ENCODE measurements around the gene RALGPS1. TPM values are rescaled to one million over a fixed set of nuclear protein-coding genes. Genes with fewer than 3 reads are reported as not detected.
A peak's percentile ranks its signal among the peaks of the same experiment; 100 is the strongest.

Gene RALGPS1
- total RNA-seq, 1 experiment from 2014 or later = 28.5 TPM

- H3K4me1 Mint-ChIP-seq = peaks cover 37% of the 10 kb centered on the region
- H3K9me3 Mint-ChIP-seq = no peaks in the 10 kb centered on the region
- no peaks in the 10 kb centered on the region for H3K36me3 Mint-ChIP-seq
- no peak for ATAC-seq
- no peak overlapping the region for H3K27ac Mint-ChIP-seq
- CTCF ChIA-PET = interaction anchor here (0.9 to 2.8 kb wide), 4 partner anchors 8 to 166 kb away, joined by 3 to 8 read pairs (median 4); partner anchors contain the start of gene ANGPTL2
- POLR2A ChIA-PET = interaction anchor here (0.9 kb wide), 1 partner anchor 266 kb away, joined by 3 read pairs; no protein-coding TSS in a partner anchor
- H3K27me3 Mint-ChIP-seq (ENCODE audit: low read depth) = no peaks in the 10 kb centered on the region
- no peak for TF ChIP-seq FOXK1 (CRISPR knock-in tag; IDR thresholded peaks at IDR 0.05)
- peak; percentile 77 for TF ChIP-seq GABPB1 (CRISPR knock-in tag; IDR thresholded peaks at IDR 0.05)
- no peak overlapping the region for H3K4me3 Mint-ChIP-seq
- no peak for DNase-seq (ENCODE audit: low spot score)
Measured at GRCh38 chr9:127130661-127131538, 216.3 kb downstream of the RALGPS1 start.

DNA sequence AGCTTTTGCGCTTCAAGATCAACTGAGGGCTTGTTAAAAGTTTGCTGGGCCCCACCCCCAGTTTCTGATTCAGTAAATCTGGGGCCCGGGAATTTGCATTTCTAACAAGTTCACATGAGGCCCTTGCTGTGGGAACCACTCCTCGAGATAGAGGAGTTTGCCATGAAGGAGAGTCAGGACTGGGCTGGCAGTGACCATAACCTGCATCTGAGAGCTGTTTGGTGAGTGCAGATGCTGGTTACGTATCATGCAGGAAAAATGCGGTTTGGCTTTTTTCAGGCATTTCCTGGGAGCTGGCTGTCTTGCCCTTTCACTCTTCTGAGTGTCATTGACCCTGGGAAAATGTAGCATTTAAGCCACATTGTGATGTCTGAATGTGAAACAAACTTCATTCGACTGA lies 217.3 kb downstream of the RALGPS1 start:
- H3K4me3 Mint-ChIP-seq = no peak overlapping the region
- ChIA-PET CTCF (interaction anchor here (0.9 to 2.8 kb wide), 3 partner anchors 9 to 167 kb away, joined by 4 to 8 read pairs (median 5); partner anchors contain the start of gene ANGPTL2), POLR2A (interaction anchor here (0.9 kb wide), 1 partner anchor 265 kb away, joined by 3 read pairs; no protein-coding TSS in a partner anchor)
- H3K36me3 Mint-ChIP-seq = no peaks in the 10 kb centered on the region
- ATAC-seq (no peak), DNase-seq (ENCODE audit: low spot score) (no peak)
- TF ChIP-seq SOX15 (CRISPR knock-in tag; IDR thresholded peaks at IDR 0.05) (no peak), ZNF138 (CRISPR knock-in tag; conservative IDR thresholded peaks at IDR 0.05) (no peak), ATF2 (CRISPR knock-in tag; IDR thresholded peaks at IDR 0.05; ENCODE audit: borderline replicate concordance, low read depth) (no peak), CDX4 (CRISPR knock-in tag; IDR thresholded peaks at IDR 0.05; ENCODE audit: borderline replicate concordance) (no peak), HMGA2 (CRISPR knock-in tag; IDR thresholded peaks at IDR 0.05) (no peak), CBFB (CRISPR knock-in tag; IDR thresholded peaks at IDR 0.05; ENCODE audit: low read depth) (no peak), ZNF671 (CRISPR knock-in tag; IDR thresholded peaks at IDR 0.05) (no peak), EMX1 (CRISPR knock-in tag; IDR thresholded peaks at IDR 0.05) (no peak), NFE2L1 (CRISPR knock-in tag; IDR thresholded peaks at IDR 0.05) (no peak), TEAD4 (CRISPR knock-in tag; IDR thresholded peaks at IDR 0.05) (no peak), CREB1 (CRISPR knock-in tag; IDR thresholded peaks at IDR 0.05) (no peak), ETV6 (CRISPR knock-in tag; IDR thresholded peaks at IDR 0.05) (no peak)
- TF ChIP-seq, protein P1, sequence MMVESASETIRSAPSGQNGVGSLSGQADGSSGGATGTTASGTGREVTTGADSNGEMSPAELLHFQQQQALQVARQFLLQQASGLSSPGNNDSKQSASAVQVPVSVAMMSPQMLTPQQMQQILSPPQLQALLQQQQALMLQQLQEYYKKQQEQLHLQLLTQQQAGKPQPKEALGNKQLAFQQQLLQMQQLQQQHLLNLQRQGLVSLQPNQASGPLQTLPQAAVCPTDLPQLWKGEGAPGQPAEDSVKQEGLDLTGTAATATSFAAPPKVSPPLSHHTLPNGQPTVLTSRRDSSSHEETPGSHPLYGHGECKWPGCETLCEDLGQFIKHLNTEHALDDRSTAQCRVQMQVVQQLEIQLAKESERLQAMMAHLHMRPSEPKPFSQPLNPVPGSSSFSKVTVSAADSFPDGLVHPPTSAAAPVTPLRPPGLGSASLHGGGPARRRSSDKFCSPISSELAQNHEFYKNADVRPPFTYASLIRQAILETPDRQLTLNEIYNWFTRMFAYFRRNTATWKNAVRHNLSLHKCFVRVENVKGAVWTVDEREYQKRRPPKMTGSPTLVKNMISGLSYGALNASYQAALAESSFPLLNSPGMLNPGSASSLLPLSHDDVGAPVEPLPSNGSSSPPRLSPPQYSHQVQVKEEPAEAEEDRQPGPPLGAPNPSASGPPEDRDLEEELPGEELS (CRISPR knock-in tag; IDR thresholded peaks at IDR 0.05) = no peak
- TF ChIP-seq, protein P2, sequence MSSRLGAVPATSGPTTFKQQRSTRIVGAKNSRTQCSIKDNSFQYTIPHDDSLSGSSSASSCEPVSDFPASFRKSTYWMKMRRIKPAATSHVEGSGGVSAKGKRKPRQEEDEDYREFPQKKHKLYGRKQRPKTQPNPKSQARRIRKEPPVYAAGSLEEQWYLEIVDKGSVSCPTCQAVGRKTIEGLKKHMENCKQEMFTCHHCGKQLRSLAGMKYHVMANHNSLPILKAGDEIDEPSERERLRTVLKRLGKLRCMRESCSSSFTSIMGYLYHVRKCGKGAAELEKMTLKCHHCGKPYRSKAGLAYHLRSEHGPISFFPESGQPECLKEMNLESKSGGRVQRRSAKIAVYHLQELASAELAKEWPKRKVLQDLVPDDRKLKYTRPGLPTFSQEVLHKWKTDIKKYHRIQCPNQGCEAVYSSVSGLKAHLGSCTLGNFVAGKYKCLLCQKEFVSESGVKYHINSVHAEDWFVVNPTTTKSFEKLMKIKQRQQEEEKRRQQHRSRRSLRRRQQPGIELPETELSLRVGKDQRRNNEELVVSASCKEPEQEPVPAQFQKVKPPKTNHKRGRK (CRISPR knock-in tag; IDR thresholded peaks at IDR 0.05; ENCODE audit: borderline replicate concordance) = no peak
- TF ChIP-seq, protein P3, sequence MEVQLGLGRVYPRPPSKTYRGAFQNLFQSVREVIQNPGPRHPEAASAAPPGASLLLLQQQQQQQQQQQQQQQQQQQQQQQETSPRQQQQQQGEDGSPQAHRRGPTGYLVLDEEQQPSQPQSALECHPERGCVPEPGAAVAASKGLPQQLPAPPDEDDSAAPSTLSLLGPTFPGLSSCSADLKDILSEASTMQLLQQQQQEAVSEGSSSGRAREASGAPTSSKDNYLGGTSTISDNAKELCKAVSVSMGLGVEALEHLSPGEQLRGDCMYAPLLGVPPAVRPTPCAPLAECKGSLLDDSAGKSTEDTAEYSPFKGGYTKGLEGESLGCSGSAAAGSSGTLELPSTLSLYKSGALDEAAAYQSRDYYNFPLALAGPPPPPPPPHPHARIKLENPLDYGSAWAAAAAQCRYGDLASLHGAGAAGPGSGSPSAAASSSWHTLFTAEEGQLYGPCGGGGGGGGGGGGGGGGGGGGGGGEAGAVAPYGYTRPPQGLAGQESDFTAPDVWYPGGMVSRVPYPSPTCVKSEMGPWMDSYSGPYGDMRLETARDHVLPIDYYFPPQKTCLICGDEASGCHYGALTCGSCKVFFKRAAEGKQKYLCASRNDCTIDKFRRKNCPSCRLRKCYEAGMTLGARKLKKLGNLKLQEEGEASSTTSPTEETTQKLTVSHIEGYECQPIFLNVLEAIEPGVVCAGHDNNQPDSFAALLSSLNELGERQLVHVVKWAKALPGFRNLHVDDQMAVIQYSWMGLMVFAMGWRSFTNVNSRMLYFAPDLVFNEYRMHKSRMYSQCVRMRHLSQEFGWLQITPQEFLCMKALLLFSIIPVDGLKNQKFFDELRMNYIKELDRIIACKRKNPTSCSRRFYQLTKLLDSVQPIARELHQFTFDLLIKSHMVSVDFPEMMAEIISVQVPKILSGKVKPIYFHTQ (CRISPR knock-in tag; IDR thresholded peaks at IDR 0.05) = no peak
- TF ChIP-seq, protein P4, sequence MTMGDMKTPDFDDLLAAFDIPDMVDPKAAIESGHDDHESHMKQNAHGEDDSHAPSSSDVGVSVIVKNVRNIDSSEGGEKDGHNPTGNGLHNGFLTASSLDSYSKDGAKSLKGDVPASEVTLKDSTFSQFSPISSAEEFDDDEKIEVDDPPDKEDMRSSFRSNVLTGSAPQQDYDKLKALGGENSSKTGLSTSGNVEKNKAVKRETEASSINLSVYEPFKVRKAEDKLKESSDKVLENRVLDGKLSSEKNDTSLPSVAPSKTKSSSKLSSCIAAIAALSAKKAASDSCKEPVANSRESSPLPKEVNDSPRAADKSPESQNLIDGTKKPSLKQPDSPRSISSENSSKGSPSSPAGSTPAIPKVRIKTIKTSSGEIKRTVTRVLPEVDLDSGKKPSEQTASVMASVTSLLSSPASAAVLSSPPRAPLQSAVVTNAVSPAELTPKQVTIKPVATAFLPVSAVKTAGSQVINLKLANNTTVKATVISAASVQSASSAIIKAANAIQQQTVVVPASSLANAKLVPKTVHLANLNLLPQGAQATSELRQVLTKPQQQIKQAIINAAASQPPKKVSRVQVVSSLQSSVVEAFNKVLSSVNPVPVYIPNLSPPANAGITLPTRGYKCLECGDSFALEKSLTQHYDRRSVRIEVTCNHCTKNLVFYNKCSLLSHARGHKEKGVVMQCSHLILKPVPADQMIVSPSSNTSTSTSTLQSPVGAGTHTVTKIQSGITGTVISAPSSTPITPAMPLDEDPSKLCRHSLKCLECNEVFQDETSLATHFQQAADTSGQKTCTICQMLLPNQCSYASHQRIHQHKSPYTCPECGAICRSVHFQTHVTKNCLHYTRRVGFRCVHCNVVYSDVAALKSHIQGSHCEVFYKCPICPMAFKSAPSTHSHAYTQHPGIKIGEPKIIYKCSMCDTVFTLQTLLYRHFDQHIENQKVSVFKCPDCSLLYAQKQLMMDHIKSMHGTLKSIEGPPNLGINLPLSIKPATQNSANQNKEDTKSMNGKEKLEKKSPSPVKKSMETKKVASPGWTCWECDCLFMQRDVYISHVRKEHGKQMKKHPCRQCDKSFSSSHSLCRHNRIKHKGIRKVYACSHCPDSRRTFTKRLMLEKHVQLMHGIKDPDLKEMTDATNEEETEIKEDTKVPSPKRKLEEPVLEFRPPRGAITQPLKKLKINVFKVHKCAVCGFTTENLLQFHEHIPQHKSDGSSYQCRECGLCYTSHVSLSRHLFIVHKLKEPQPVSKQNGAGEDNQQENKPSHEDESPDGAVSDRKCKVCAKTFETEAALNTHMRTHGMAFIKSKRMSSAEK (CRISPR knock-in tag; IDR thresholded peaks at IDR 0.05; ENCODE audit: borderline replicate concordance) = no peak
- no peaks in the 10 kb centered on the region for H3K9me3 Mint-ChIP-seq
- H3K27ac Mint-ChIP-seq = no peak overlapping the region
- H3K27me3 Mint-ChIP-seq (ENCODE audit: low read depth) = no peaks in the 10 kb centered on the region
- peaks cover 37% of the 10 kb centered on the region for H3K4me1 Mint-ChIP-seq
